HL-60/S4 treated with phorbol 12-myristate 13-acetate at 8.2 ng/mL for 4 days and 3 days (cell line): Measurements from ENCODE around the gene GDAP1L1.
"Not testable (repeated sequence)": the region's sequence is repeated elsewhere in the genome, so short reads cannot be mapped to it uniquely, and the experiment has no call there.

Experiments used
- in situ Hi-C: fragments of 300-500 bp; cut with MboI; formaldehyde crosslinking; loops from 2 replicates; pipeline ENCODE4 v1.15.0; 2022; ENCODE audit warnings: low sequenced_read_pairs

Gene GDAP1L1

DNA sequence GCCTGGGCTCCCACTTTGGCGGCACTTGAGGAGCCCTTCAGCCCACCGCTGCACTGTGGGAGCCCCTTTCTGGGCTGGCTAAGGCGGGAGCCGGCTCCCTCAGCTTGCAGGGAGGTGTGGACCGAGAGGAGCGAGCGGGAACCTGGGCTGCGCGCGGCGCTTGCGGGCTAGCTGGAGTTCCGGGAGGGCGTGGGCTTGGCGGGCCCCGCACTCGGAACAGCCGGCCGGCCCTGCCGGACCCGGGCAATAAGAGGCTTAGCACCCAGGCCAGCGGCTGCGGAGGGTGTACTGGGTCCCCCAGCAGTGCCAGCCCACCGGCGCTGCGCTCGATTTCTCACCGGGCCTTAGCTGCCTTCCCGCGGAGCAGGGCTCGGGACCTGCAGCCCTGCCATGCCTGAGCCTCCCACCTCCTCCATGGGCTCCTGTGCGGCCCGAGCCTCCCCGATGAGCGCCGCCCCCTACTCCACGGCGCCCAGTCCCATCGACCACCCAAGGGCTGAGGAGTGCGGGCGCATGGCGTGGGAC is 52.0 kb downstream of the GDAP1L1 start:
- in situ Hi-C loops: not testable (repeated sequence)

DNA sequence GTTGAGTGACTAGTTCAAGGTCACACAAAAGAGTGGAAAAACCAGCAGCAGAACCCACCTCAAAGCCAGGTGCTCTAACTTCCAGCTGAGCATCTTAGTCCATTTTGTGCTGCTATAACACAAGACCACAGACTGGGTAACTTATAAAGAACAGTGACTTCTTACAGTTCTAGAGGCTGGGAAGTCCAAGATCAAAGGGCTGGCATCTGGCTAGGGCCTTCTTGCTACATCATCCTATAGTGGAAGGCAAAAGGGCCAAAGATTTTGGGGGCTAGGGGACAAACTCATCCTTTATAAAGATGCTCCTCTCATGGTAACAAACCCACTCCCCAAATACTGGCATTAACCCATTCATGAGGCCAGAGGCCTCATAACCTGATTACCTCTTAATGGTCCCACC is 54.2 kb downstream of the GDAP1L1 start:
- in situ Hi-C loops: no loop called here

DNA sequence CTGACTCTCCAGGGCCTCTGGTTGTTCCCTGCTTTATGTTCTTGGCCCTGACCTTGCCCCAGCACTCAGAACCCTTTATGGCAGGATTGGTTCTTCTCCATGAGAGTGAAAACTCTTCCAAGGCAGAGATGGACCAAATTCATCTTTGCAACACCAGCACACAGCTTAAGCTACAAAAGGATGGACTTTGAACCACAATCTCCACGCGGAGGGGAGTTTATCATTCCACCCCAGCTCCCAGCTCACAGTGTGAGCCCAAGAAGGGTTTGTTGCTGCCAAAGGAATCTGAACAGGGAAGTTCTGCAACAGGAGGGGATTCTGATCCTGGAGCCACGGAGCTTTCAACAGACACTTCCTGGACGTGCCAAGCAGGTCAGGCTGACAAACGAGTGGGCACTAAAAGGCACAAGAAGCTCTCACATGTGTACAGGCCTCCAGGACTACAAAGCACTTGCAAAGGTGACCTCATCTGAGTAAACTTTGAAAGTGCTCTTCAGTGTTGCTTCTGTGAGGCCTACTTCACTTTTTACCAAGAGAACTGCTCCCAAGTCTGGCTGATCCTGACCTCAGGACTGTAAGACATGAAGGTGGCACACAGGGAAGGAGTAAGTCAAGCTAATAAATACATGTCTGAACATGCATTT is 55.0 kb downstream of the GDAP1L1 start:
- in situ Hi-C loops: no loop called here

DNA sequence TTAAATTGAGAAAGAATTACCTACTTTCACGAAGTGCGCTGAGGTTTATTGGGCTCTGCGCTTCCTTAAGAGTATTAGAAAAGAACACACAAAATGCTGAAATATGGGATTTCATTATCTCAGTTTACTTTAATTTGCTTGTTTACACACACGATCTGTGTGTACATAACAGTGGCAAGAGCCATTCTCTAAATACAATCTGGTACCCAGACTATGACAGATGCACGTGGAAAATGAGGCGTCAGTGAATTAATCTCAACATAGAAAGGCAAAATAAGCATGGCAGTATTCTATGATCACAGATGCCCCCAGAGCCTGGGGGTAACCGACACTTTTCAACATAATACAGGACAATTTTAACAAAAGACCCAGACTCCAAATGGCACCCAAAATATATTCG is 55.6 kb downstream of the GDAP1L1 start:
- in situ Hi-C loops: no loop called here

DNA sequence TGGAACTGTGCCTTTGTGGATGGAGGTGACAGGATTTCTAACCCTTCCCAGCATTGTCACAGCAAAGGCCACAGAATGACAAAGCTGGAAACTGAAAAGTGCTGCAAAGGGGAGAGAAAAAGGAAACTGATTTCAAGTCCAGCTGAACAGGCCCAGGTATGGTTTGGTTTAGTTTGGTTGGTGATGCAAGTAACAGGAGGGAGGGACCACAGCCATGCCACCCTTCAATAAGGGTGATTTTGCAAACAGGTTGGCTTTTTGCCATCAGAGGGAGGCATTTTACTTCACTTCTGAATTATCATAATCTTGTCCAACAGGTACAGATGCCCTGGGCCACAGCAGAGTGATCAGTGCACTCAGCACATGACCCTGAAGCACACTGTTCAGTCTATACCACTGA is 57.3 kb downstream of the GDAP1L1 start:
- in situ Hi-C loops: no loop called here

DNA sequence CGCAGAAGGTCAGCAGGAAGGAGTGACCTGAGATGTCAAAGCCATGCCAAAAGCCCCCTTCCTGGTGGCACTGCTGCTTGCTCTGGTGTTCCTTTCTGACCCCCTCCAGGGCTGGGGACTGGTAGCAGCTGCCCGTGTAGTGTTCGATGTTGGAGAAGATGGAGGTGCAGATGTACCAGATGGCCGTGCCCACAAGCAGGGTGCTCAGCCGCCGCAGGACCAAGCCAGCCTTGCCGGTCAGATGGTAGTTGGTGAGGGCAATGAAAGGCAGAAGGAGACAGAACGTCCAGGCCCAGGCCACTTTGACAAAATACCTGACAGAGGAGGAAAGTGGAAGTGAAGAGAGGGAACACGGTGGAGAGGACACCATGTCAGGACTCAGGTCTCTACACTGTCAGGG is 59.8 kb downstream of the GDAP1L1 start:
- in situ Hi-C loops: no loop called here

DNA sequence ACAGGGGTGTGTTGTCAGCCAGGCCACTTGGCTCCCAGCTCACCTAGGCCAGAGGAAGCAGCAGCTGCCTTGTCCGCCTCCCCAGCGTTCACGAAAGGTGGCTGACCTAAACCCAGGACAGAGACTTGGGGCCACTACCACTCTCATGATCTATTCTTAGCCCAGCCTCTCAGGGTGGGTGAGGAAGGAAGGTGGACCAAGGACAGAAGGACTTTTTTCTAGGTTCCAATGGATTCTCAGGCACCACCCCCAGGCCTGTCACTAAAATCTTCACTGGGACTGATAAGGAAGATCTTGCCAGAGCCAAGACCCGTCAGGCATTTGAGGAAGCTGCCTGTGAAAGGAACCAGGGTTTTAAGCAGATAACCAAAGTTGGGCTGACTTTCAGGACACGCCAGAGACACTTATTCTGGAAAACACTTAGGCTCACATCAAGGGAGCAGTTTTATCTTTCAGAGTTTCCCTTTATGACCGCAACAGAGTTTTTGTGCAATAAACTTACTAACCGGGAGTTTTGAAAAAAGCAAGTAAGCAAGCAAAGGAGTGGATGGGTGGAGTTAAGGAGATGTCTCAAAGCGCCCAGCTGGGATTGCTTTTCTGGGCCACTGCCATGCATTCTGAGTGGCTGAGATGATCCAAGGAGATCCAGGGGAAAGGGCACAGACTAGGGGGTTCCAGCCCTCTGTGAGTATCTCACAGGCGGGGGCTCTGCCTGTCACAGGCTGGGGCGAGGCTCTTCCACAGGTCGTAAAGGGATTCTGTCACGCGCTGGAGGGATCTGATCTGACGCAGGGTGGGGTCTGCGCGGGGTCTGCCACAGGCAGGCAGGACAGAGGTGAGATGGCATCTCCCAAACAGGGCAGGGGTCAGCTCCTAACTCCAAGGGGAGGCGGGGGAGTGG is 62.9 kb downstream of the GDAP1L1 start:
- in situ Hi-C loops: no loop called here

DNA sequence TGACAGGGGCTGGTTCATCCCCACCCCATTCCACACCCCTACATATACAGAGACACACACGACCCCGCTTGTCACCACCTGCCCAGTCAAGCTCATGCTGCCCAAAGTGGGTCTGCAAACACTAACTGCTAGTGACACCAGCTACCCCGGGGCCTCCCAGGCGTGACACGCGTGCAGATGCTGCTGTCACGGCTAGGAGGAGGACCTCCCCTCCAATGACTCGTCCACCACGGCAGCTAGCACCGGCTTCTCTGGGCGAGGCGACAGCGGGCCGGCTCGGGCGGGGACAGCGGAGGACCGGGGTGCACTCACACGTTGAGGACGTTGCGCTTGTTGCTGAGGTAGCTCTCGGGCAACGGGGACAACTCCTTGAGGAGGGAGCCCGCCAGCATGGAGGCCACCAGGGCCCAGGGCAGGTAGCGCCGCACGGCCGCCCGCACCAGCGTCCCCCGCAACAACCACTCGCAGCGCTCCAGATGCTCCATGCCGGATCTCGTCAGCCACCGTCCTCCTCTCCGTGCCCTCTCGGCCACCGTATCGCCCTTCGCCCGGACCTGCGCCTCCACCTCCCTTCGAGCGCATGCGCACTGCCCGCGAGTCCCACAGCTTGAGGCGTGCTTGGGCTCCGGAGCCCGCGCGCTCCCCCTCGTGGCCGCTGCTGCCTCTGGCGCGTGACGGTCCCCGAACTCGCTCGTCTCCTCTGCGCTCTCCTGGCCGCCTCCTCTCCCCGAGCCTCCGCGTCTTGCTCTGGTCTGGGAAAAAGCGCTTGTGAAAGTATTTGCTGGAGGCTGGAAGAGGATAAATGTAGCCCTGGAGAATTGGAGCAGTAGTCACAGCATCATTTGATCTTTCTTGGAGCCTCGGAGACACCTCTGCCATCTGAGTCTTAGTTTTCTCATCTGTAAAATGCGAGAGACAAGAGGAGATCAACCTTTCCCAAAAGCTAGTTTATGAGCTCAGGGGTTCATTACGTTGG is 63.8 kb downstream of the GDAP1L1 start, which contains the start of gene FITM2:
Gene FITM2 (minus strand): TSS at position 539 of the 976 bp plus-strand sequence. CDS start 54 bp downstream, at position 485.
- in situ Hi-C loops: no loop called here

DNA sequence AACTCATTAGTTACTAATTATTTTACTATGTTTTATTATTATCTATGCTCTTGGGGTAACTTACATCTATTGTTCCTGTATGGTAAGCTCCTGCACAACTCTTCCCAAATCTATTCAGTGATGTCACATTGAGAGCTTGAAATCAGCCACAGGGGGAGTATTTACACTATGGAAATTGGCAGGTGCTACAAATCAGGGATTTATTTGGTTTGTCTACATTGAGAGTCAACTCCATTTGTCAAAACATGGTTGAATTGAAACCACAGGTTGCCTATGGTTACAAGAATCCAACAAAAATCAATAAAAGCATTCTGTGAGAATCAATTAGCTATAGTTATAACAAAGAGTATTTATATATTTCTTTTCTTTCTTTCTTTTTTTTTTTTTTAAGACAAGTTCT is 67.8 kb downstream of the GDAP1L1 start:
- in situ Hi-C loops: no loop called here

DNA sequence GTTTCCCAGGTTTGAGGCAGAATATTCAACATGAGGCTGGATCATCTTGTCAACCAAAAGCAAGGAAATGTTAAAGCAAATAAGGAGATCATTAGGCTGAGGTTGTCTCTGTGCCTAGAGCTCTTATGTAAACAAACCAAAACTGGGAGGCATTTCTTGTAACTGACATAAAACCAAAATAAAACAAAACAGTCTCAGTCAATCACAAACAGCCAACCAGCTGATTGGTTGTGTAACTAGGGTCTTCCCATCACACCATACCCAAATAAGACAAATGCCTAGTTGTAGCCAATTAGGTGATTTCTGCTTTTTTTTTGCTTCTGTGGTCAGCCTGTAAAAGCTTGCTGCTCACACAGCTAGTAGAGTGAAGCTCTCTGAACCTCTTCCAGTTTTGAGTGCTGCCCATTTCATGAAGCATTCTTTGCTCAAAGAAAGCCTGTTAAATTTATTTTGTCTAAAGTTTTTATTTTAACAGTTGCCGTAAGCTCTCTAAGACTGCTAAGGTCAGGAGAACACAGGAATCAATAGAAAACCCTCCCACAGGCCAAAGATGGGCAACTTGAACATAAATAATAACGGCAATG is 72.8 kb downstream of the GDAP1L1 start:
- in situ Hi-C loops: no loop called here

DNA sequence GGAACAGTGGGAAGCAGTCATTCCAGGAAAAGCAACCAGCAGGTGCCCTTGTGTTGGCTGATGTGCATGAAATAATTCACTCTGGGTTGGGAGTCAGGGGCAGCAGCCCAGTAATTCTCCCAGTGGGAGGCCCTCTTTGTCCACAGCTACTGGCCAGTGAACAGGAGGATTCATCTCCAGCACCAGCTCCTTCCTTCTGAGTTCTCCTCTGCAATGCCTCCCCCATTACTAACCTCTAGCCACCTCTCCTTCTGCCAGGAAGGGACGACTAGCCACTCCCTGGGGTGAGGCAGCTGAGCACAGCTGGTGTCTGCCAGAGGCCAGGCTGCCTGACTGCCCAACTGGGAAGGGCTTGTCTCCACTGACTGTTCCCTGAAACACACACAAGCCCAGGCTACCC is 77.2 kb downstream of the GDAP1L1 start:
- in situ Hi-C loops: no loop called here

DNA sequence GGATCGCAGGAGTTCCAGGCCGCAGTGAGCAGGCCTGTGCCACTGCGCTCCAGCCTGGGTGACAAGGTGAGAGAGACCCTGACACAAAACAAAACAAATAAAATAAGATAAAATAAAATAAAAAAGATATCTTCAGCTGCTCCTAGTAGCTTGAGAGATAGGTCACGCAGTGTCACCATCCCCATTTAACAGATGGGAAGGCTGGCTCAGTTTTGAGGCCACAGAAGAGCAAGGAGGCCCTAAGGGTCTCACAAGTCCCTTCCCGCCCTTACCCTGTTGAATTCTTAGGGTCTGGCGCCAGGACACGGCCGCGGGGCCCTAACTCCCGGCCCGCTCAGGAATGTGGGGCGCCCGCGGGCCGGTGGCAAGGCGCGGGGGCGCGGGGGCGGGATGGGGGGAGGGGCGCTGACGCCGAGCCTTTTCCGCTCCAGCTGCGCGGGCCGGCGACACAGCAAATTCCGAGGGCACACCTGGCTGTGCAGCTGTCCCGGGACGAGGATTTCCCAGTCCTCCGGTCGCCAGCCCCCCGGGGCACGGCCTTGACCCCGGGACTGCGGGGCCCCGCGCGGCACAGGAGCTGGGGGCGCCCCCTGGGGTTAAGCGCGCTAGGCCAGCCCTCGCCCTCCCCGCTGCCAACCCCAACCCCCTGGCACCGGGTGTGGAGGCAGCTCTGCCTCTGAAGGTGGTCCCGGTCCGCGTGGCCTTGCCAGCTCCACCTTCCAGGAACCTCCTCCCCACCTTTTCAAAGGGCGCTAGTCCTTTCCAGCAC is 79.5 kb downstream of the GDAP1L1 start:
- in situ Hi-C loops: no loop called here

DNA sequence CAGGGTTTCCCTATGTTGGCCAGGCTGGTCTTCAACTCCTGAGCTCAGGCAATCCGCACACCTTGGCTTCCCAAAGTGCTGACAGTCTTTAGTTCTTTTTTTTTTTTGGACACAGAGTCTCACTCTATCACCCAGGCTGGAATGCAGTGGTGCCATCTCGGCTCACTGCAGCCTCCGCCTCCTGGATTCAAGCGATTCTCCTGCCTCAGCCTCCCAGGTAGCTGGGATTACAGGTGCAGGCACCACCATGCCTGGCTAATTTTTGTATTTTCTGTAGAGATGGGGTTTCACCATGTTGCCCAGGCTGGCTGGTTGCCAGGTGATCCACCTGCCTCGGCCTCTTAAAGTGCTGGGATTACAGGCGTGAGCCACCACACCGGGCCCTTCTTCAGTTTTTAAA is 80.6 kb downstream of the GDAP1L1 start:
- in situ Hi-C loops: not testable (repeated sequence)

DNA sequence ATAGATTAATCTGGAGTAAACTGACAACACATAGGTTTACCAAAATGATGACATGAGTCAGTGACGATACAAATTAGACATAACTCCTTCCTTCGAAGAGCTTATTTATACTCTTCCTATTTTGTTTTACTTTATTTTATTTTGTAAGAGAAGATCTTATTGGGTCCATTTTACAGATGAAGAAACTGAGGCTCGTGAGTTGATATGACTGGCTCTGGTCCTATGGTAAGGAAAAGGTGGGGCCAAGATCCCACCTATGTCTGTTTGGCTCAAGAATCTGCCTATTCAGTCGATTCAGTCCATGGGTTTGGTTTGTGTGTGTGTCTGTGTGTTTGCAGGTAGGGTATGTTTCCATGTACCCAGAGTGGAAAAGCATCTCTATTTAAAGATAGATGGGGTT is 81.3 kb downstream of the GDAP1L1 start:
- in situ Hi-C loops: no loop called here
